Jurkat, Clone E6-1 (cell line): ENCODE data around the gene SLC40A1.

Experiments
- DNase-seq: peaks from one replicate; pipeline ENCODE4 v3.0.0-alpha.2; 2011; ENCODE audit warnings: low read depth, low spot score
- H3K4me3 ChIP-seq: 2 replicates; pipeline ENCODE4 v1.5.1; 2011; ENCODE audit warnings: mild to moderate bottlenecking, low read length, control low read depth, moderate library complexity

The SLC40A1 gene

DNA sequence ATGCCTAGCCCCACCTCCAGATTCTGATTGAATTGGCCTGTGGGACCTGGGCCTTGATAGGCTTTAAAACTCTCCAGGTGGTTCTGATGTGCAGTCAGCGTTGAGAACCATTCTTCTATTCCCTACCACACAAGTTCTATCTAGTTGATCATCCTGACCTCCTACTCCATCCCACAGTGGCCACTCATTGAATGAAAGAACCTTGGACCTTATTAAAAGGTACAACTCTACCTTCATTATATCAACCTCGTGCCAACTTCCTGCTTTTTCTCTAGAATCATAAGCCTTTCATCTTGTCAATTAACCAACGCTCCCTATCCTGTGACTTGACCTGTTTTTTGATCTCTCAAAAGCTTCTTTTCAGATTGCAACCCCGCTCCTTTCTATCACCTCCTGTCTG, 55.8 kb downstream of the SLC40A1 start:
- no peak for DNase-seq
- no peak overlapping the region for H3K4me3 ChIP-seq

DNA sequence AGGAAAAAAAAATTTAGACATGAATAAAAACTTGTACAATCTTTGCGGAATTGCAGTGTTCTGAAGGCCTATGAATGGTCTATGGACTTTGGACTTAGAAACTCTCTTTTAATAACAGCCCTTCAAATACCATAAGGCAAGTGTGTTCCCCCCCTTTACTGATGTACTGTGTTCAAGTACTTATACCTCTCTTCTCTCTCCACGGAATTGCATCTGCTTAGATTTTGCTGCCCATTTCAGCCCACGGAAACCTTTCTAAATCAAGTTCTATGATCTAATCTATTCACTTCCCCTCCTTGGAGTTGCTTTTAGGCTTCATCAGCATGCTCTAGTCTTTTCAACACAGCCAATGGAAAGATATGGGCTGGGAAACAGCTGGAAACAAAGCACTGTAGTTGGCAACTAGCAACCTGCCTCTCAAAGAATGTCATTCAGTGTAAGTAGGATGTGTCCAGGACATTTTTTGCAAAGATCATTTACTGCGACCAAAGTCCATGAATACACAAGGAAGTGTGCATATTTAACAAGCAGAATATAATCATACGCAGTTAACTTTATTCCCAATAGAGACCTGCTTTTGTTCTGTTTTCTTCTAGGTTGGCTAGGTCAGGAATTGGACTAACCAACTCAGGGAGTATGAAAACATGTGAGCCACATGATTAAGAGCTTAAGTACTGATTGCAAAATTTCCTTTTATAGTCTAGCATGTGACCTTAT, 58.0 kb downstream of the SLC40A1 start:
- DNase-seq = no peak
- H3K4me3 ChIP-seq = no peak overlapping the region

DNA sequence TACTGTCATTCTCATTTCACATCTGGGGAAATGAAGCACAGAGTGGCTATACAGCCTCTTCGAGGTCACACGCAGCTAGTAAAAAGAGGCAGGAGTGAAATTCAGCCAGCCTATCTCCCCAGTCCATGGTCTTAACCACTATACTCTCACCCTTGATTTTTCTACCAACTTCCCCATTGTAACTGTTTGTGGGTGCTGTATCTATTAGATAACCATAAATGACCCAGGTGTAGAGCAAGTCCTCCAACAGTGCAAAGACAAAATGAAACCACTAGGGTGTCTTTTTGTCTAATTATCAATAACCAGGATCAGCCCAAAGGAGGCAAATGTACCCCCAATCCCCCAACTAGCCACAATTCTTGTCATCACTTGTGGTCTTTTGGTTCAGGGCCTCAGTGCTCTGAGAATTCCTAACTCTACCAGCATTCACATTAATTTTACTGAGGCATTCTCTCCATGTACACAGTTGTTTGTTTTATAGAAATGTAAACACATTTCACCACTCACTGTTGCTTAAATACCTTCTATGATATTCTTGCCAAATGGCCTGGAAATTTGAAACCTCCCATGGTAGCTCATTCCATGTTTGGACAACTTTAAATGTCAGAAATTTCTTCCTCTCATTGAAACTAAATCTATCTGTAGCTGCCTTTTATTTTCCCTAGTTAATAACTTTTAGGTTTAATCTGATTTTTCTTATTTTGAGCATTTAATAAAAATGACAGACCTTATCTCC, 58.7 kb downstream of the SLC40A1 start:
- H3K4me3 ChIP-seq = no peak overlapping the region
- peak; percentile 14 for DNase-seq

DNA sequence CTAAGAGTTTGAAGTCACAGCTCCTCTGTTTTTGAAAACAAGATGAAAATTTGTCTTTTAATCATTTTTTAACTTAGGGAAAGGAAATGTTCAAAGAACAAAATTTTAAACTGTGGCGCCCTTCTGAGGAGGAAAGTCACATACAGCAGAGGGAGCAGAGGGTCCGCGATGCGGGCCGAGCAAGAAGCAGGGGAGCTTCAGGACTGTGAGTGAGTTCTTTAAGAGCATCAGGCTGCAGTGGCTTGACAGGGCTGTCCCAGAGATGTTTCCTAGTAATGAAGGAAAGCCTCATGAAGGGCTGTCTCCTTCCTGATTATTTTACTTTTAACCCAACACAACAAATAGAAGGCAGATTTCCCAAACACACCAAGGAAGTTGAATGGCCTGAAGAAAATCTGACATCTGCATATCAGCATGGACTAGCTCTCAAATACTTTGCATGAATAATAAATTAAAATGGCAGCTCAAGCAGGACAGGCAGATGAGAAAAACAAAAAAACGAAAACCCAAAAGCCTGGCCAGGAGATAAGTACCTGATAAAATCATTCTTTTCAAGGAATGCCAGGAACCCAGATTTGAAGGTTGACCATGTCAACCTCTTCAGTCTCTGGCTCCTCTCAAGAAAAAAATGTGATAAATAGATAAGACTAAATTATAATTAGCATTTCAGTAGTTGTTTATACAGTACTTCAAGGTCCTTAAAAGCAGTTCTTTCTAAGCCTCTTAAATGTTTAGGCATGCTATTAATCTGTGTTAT, 60.8 kb downstream of the SLC40A1 start:
- no peak overlapping the region for H3K4me3 ChIP-seq
- DNase-seq = no peak

DNA sequence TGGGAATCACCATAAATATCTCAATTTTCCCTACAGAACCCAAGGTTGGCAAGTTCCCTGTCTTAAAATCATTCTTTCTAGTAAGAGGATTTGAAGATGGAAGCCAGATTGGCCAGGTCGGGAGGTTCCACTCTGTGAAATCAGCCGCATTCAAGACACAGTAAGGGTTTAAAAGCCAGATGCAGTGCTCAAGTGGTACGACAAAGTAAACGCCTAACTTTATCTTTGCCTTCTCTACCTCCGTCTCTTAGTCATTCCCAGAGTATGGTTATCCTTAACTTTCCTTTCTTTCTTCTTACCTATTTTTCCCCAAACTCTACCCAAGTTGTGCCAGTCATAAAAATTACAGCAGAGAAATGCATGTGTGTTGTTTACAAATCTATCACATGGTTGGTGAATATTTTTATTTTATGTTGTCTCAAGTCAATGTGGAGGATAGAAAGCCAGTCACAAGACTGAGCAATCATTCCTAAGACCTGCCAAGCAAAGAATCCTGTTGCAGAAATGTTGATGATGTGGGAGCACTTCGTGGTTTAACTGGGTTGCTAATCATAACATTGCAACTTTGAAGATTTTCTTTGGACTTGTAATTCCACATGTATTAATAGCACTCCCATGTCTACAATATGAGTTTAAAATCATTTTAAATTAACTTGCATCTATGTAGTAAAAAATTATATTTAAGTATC, 62.6 kb downstream of the SLC40A1 start:
- H3K4me3 ChIP-seq = no peak overlapping the region
- DNase-seq = no peak

DNA sequence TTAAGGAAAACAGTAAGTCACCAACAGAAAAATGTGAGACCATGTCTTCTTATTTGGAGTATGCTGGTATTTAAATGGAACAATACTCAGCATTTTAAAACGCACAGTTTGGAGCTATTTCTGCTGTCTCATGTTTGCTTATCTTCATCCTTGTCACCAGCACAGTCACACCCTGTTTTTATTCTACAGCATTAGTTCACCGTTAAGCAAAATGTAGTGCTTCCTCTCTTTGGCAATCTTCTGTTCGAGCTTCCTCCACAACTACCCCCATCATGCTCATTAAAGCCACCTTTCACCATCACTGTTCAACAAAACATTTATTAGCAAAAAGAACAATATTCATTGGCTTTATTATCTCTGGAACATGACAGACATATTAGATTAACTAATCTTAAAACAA, 64.0 kb downstream of the SLC40A1 start:
- no peak for DNase-seq

DNA sequence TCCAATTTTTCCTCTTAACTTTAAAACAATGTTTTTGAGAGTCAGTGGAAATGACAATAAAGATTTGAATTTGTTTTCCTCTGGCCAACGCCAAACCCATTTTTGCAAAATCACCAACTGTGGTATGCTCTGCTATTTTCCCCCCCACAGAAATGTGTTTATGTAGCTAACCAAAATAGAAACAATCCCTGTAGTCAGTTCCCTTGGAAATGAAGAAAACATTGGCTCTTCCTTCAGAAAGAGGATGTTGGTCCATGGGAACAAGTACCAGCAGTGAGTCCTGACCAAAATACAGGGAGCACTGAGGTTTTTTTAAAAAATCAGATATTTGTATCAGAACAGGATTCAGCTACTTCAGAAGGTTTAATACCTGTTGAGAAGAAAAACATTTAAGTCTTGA, 65.3 kb downstream of the SLC40A1 start:
- DNase-seq = no peak
- no peak overlapping the region for H3K4me3 ChIP-seq

More for the DNA sequence above, 64.0 kb downstream of the SLC40A1 start:
- H3K4me3 ChIP-seq = no peak overlapping the region

DNA sequence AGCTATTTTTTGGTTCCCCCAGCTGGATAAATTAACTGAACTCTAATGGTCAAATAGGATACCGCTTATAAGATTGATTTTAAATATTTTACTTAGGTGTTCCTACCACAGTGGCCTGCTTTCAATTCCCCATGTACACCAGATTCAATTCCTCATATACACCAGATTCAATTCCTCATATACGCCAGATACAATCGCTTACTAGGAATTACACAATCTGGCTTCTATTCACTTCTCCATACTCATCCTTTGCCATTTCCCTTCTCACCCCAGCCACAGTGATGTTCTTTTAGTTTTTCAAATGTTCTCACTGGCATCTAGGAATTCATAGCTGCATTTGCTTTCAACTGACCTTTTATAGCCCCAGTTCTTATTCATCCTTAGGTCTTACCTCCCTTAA, 66.5 kb downstream of the SLC40A1 start:
- no peak for DNase-seq
- no peak overlapping the region for H3K4me3 ChIP-seq

DNA sequence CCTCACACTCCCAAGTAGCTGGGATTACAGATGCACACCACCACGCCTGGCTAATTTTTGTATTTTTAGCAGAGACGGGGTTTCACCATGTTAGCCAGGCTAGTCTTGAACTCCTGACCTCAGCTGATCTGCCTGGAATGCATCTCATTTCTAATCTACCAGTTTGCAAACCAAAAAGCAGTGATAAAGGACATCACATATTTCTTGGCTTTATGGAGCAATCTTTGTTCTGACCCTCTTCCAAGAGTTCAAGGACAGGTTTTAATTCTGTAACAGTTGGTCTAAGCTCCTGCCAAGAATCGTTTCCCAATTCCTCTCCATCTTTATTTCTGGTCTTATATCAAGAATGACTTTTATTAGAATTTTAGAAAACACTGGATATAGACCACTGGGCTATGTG, 67.7 kb downstream of the SLC40A1 start:
- H3K4me3 ChIP-seq = no peak overlapping the region
- DNase-seq = no peak

DNA sequence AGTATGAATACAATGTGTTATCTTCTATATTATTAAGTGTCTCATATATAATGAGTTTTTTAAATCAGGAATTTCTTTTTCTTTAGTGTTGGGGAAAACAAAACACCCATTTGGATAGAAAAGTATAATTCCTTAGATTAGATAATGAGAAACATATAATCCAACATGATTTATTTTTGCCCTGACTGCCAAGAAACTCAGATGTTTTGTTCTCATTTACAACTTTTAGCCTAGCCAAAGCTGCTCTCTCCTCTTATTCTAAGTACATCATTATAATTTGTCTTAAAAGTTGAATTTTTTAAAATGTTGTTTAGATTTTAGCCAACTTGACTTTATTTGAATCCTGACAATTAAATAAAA, 68.6 kb downstream of the SLC40A1 start:
- no peak overlapping the region for H3K4me3 ChIP-seq
- DNase-seq = no peak

DNA sequence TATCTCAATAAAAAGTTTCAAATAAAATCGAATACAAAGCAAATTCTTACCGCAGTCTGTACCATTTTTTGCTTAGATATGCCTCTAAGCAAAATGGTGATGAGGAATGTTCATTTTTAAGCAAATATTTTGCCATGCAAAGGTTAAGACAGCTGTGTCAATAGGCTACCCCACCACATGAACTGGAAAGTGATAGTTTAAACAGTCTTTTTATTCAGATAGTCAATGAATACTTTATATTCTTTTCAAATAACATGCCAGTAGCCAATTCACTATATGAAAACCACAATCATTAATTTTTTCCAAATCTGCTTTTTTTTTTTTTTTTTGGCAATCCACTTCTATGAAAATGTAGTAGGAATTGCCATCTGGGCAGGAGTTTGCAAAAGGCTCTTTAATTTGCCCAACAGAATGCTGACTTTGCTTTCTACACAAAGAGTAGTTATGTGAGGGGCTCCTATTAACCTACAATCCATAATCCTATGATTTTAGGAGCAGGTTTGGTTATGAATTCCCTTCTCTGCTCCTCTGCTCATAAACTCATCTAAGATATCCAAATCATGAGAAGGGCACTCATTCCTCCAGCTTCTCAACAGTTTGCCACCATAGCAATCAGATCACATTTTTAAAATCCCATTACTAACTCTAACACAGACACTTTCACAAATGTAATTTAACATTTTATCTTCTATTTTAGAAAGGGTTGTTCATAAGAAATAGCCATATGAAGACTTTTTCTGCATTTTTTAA, 69.2 kb downstream of the SLC40A1 start:
- H3K4me3 ChIP-seq = no peak overlapping the region
- no peak for DNase-seq
